Stimulated activated CD8-positive, alpha-beta memory T cell treated with anti-CD3 and anti-CD28 coated beads, Interleukin-15, amount 100 ng/mL, for 4 hours (primary cell): ENCODE measurements around the gene WHRN.

ENCODE experiments used
- DNase-seq, 2 donors: peaks; one replicate each; pipeline ENCODE4 v3.0.0-alpha.2; 2020; ENCODE audit warnings: low read depth in 2 of 2

Gene WHRN

DNA sequence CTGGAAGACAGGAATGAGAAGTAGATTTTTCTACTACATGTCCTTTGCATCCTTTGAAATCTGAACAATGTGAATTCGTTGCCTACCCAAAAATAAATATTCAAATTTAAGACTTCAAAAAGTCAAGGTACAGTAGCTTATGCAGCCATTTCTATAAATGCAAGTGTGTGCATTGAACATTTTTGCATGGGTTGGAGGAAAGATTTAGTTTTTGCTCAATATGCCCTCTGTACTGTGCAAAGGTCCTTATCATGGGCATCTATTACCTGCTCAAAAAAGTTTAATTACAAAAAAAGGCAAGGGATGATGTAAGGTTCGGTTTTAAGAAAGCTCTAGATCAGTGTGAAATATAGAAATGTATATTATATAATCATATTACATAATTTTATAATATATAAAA is 140.1 kb downstream of the WHRN start:
- DNase-seq = no peak

DNA sequence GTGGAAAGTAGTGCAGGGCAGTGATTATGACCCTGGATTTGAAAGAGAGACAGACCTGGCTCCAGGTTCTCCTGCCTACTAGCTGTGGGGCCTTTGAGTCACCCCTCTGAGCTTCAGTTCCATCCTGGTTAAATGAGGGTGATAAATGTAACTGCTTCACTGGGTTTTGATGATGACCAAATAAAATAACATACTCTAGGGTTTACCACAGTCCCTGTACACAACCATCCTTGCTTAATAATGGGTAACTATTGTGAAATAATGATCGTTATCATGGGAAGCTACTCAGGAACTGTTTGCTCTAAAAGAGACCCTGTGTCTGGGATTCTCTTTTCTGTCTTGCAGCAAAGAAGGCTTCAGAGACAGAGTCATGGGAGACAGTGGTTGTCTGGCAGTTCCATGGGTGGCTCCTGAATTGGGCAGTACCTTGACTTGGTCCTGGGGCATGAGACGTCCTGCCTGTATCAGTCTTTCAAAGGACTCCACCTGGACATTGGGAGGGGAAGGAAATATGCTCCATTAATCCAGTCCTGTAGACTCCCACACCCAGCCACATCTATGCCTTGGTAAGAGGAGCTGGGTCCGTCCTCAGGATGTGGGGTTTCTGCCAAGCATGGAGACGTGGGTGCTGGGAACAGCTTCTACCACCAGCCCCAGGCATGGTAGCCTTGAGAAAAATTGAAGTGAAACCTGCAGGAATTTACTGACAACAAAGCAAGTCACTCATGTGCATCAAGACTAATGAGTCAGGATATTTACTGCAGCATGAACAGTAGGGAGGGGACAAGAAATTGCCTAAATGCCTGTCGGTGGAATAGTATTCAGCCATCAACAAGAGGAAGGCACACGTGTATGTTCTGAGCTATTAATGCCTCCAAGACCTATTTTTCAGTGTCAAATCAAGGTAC is 140.9 kb downstream of the WHRN start:
- DNase-seq = no peak

DNA sequence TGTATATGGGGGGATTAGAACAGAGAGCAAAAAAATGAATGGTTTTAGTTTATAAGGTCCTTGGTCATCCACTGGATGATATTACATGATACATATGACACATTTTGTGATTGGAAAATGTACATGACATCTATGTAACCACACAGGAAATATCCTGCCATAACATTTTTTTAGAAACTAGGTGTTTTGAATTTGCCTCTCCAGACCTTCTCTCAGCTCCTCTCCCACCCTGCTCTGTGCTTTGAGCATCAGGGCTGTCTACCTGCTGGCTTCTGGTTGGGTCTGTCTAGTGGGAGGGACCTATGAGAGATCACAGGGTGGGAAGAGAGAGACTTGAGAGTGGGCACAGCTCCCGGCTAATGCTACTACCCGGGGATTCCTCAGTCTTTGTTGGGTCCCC is 141.8 kb downstream of the WHRN start:
- no peak for DNase-seq

DNA sequence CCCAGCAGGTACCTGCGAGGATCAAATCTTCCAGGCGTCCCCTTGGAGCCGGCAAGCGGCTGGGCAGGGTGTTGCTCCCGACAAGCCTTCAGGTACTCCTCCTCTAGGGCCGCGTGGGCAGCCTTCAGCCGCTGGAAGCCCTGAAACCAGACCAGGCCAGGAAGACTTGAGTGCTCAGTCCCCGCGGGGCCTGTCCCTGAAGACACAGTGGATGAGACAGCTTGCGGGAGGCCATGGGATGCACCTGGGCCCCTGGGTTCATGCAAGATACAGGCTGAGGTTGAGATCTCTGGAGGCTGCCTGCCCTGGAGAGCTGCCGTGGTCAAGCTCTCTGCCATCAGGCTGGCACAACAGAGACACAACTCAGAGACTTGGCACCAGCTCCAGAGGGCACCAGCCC is 142.9 kb downstream of the WHRN start:
- DNase-seq = no peak

DNA sequence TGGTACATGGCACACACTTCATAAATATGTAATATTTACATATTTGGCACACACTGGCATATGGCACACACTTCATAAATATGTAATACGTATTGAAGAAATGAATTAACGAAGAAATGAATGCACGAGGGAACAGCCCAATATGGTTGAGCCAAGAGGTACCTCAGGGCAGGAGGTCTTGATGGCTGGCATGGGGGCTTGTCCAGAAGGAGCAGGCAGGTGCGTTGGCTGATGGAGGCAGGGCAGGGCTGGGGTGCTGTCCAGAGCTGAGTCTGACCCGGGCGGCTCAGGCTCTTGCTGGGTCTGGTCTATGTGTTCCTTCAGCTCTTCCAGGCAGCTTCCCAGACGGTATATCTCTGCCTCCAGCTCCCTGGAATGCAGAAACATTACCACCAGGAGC is 143.7 kb downstream of the WHRN start:
- no peak for DNase-seq

DNA sequence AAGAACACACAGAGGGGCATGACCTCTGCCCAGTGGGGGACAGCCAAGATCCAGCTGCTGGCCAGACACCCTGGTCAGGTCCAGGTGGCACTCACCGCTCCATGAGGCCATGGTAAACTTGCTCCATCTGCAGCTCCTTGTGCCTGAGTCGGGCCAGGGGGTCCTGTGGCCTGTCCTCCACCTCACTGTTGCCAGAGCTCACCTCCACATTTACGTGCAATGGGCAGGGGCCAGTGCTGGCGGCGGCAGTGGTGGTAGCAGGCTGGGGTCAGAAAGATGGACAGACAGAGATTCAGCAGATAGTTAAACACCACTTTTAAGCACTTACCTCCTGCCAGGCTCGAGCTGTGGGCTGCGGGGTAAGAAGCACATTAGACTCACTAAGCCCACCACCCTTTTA is 145.5 kb downstream of the WHRN start:
- DNase-seq = no peak

DNA sequence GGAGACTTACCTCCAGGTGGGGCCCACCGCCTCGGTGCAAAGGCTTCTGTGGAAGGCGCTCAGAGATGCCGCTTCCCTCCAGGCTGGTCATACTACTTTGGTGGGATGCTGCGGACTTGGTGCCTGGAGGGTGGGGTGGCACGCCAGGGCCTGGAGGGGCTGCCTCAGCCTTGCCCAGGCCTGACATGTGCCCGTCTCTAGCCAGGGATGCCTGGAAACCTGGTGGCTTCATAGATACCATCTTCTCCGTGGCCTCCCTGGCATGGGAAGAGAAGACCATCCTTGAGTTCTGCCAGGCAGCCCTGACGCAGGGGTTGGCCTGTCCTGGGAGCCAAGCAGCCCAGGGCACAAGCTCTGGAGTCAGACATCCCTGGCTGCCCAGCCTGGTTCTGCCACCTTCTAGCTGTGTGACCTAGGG is 147.4 kb downstream of the WHRN start:
- no peak for DNase-seq

DNA sequence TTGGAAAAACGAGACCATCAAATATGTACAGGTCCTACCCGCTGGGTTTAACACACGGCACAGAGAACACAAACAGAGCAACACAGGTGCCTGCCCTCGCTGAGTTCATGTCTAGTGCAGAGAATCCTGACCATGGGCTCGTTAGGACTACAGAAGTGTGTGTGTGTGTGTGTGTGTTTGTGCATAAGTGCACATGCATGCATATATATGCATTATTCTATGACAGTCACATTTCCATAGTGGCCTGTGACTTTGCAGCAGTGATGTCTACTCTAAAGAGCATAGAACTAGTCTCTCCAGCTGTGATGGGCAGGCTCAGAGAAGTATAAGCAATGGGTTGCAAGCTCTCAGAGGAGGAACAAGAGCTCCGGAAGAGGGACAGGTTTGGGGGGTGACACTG is 147.9 kb downstream of the WHRN start:
- DNase-seq = no peak

DNA sequence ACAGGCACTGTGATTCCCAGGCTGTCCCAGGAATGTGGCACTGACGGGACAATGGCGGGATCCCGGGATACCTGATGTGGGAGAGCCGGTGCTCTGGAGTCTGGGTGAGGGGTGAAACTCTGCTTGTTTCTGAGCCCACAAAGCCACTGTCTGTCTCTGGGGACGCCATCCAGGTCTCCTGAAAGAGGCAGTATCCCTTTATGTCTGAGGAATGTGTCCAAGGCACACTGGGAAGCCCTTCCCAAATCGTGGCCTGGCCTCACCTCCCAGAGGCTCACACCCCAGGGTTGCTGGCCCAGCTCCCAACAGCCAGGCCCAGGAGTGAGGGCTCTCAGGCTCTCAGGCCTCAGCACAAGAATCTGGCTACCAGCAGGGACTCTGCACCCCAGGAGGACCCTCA is 148.5 kb downstream of the WHRN start:
- no peak for DNase-seq

DNA sequence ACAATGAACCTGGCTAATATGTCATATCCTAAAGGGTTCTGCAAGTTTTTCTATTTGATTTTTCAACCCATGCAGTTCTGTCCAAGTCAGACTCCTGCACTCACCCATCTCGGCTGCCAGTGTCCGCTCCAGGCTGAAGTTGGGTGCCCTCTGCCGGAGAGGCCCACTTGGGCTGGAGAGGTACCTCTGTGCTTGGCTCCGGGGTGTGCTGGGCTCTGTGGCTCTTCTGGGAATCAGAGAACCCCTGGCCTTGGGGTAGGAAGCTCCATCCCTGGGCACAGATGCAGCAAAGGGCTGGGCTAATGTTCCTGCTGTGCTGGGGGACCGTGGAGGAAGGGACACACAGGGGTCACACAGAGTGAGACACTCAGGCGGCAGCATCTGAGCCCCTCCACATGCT is 149.5 kb downstream of the WHRN start:
- DNase-seq = no peak
